LNCAP (cell line): ENCODE results near the gene AHRR.

Source experiments
- TF ChIP-seq, protein P1 (sequence below): fragments of 450-650 bp; IDR thresholded peaks from 2 replicates; pipeline ENCODE4 v1.5.1; 2017; ENCODE audit warnings: mild to moderate bottlenecking

The AHRR gene

DNA sequence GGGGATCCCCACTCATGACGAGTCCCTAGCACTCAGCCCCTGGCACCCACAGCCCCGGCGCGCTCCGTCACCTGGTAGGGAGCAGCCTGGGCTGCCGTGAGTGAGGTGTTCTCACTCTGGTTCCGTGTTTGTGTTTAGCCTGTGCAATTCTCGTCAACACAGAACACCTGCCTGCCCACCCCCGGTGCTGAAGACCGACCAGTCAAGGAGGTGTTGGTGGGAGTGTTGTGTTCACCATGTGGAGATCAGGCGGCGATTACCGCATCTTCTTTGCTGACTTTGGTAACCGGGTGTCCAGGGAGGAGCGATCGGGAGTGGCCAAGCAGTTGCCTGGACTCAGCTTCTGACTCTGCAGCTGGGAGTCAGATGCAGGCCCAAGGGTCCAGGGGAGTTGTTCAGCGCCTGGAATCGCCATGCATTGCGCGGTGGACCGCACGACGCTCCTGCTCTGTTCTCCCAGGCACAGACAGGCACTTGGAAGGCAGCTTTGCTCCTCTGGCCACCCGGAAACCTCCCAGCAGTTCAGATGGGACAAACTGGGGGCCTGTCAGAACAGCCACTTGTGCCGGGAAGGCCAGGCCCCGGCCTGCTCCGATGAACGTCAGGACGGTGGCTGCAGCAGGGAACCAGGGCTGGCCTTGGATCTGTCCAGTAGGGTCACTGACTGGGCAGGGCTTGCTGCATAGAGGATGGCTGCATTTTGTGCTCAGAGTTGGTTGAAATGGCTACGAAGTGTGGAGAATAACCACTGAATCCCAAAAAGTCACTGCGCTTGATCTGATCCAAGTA is 149.6 kb downstream of the AHRR start:
- TF ChIP-seq, protein P1, sequence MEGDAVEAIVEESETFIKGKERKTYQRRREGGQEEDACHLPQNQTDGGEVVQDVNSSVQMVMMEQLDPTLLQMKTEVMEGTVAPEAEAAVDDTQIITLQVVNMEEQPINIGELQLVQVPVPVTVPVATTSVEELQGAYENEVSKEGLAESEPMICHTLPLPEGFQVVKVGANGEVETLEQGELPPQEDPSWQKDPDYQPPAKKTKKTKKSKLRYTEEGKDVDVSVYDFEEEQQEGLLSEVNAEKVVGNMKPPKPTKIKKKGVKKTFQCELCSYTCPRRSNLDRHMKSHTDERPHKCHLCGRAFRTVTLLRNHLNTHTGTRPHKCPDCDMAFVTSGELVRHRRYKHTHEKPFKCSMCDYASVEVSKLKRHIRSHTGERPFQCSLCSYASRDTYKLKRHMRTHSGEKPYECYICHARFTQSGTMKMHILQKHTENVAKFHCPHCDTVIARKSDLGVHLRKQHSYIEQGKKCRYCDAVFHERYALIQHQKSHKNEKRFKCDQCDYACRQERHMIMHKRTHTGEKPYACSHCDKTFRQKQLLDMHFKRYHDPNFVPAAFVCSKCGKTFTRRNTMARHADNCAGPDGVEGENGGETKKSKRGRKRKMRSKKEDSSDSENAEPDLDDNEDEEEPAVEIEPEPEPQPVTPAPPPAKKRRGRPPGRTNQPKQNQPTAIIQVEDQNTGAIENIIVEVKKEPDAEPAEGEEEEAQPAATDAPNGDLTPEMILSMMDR, result no peak

DNA sequence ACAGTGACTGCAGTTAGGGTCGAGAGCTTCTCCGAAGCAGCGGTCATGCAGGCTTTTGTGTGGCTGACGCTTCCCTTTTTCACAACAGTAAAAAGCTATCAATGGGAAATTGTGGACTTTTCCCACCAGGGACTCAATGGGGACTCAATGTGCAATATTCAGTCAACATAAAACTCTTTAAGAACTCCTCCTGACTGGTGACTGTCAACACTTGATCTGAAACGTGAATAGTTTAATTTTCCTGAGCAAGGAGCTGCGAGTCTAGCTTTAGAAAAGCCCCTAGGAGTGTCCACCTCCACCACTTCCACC is 150.2 kb downstream of the AHRR start:
- TF ChIP-seq, protein P1, result no peak

DNA sequence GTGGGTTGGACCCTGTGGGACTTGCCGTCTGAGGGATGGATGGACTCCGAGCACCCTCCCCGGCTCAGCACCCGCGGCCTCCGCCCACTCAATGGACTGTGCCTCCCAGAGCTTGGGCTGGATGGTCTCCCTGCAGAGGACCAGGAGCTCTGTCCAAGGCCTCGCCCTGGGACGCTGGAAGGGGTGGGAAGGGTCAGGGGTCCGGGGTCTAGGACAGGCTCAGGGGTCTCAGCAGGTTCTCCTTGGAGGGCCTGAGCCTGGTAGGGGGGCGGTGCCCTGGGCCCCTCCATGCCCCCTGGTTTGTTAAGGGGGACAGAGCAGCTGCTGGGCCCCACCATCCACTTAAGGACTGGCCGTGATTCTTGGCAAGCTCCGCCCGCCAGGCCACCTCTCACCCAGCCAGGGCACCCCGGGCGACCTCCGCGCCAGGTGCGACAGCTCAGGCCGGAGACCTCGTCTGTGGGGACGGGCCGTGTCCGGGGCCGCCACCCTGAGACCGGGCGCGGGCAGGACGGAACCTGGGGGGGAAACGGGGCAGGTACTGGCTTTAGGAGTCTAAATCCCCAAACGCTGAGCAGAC is 150.7 kb downstream of the AHRR start:
- TF ChIP-seq, protein P1, result no peak

DNA sequence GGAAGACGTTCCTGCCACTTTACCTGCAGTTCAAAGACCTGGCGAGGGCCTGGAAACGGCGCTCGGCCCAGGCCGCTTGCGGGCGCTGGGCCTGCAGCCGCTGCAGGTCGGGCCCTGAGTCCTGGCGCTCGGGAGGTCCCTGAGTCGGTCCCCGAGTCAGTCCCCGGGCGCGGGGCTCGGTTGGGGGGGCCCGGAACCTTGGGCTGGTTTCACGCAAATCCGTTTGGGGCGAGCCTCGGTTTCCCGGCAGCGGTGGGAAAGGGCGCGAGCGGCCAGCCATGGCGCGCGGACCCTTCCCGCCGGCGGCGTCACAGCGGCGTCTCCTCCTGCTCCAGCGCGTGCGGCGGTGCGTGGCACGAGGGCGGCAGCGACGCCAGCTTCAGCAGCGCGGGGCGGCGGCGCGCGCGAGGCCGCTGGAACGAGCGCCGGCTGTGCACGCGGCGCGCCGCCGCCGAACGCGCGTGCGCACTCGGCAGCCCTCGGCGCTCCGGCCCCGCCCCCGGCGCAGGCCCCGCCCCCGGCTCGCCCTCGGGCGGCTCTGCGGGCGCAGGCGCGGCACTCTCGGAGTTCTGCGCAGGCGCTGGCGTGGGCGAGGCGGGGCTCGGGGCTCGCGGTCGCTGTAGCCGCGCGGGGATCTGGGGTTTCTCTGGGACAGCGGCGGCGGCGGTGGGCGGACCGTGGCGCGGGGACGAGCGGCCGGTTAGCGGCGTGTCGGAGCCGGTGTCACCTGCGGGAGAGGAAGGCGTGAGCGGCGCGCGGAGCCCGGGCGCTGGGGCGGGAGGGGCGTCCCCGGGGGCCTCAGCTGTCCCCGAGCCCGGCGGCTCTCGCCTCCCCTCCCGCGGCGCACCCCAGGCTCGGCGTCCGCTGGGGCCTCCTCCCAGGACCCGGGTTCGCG is 151.4 kb downstream of the AHRR start:
- TF ChIP-seq, protein P1, result no peak

DNA sequence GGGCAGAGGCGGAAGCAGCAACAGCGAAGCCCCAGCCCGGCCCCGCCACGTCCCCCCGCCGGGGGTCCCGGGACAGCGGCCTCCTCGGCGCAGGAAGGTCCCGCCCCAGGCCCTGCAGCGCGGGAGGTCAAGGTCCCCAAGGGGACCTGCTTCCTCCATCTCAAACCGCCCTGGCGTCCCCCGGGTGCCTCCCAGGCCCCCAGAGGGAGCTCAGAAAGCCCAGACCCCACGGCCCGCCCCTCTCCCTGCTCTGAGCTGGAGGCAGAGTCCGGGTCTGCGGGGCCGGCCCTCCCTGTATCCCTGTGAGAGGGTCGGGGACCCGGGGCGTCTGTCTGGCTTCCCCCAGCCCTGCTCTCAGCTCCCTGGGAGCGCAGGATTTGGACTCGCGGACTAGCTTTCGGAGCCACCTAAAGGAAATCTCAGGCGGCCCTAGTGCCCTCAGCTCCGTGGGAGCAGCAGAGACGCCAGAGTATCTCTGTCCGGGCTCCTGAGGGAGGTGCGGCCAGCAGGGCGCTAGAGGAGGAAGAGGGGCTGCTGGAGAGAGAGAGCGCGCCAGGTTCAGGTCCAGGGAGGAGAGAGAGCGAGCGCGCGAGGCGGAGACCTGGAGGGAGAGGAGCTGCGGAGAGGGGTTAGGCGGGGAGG is 152.2 kb downstream of the AHRR start:
- TF ChIP-seq, protein P1, result no peak

DNA sequence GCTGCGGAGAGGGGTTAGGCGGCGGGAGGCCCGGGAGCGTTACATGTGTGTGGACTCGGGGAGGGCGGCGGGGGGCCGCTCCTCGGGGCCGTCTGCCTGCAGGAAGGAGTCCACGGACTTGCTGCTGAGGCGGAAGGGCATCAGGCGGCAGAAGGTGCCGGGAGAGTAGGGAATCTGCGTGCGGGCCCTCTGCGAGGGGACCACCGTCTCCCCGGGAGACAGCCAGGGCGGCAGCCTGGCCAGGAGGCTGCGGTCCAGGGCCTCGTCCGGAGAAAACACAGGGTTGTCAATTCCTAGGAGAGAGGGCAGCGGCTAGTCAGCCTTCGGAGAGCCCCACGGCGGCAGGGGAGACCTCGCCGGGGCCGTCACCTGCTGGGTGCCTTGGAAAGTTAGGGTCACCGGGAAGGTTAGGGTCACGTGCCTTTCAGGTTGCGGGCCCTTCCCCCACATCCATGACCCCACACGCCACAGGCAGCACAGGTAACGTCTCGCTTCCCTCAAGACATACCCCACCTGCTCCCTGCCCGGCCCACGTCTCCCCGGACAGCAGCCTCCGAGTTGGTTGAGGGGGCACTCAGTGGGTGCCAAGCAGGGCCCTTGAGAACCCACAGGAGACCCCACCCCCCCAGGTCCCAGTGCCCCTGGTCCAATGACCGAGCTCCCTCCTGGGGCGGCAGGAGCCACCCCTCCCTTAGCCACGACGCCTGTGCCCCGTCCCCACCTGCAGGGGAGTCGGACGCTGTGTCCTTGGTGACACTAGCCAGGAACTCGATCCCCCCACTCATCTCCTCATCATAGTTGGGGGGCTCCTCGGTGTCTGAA is 153.5 kb downstream of the AHRR start:
- TF ChIP-seq, protein P1, result no peak
